GM21423 (cell line): ENCODE data around the gene CLK1.
"Not testable (repeated sequence)": the region's sequence is repeated elsewhere in the genome, so short reads cannot be mapped to it uniquely, and the experiment has no call there.

Source experiments
- ATAC-seq: cut with Tn5 transposase; IDR thresholded peaks from one replicate; pipeline ENCODE4 v1.9.1; 2021; ENCODE audit warnings: mild to moderate bottlenecking, moderate library complexity; ENCODE audit not compliant: unreplicated experiment

CLK1 gene

DNA sequence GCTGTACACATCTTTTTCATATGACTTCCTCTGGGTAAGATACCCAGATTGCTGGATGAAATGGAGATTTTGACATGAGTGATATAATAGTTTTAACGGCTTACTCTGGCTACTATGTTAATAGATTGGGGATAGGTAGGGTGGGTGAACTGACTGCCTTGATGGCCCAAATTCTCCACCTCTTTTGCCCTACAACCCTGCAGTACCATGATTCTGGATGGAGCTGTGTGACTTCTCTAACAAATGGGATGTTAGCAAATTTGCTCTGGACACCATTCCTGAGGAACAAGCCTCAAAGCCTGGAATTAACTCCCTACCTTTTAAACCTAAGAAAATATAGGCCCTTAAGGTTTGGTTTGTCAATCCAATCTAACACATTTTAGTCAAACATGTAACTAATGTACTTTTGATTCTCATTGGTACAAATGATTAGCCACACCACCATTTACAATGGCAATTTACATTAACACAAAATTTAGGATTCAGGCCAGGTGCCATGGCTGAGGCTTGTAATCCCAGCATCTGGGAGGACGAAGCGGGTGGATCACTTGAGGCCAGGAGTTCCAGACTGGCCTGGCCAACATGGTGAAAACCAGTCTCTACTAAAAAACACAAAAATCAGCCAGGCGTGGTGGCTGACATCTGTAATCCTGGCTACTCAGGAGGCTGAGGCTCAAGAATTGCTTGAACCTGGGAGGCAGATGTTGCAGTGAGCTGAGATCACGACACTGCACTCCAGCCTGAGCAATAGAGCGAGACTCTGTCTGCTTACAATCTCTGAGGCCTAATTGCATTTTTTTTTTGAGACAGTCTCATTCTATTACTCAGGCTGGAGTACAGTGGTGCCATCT is 12.8 kb downstream of the CLK1 start:
- no peak for ATAC-seq

DNA sequence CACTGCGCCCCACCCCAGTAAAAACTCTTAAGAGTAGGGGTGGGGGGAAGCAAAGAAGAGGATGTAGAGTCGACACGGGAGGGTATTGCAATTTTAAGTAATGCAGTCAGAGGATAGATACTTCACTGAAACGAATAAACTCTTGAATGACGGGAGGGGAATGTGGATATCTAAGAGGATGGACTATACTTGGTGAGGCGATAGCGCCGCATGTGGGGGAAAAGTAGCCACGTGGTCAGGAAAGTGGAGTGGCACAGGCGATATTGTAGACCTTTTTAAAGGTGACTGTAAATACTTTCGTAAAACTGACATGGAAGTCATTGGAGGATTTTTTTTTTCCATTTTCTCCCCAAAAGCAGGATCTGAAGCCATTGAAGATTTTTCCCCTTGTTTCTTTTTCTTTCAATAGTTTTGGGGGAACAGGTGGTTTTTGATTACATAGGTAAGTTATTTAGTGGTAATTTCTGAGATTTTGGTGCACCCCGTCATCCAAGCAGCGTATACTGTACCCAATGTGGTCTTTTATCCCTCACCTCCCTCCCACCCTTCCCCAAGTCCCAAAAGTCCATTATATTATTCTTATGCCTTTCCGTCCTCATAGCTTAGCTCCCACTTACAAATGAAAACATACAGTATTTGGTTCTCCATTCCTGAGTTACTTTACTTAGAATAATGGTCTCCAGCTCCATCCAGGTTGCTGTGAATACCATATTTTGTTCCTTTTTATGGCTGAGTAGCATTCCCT is 13.8 kb downstream of the CLK1 start:
- no peak for ATAC-seq

DNA sequence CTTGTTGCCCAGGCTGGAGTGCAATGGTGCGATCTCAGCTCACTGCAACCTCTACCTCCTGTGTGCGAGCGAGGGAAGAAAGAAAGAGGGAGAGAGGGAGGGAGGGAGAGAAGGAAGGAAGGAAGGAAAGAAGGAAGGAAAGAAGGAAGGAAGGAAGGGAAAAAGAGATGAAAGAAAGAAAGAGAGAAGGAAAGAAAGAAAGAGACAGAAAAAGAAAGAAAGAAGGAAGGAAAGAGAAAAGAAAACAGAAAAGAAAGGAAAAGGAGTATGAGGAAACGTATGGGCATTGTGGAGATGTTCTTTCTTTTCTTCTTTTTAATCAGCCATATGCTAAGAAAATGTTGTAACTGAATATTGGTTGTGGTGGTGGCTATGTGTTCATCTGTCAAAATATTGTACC is 16.5 kb downstream of the CLK1 start:
- ATAC-seq, result no peak

DNA sequence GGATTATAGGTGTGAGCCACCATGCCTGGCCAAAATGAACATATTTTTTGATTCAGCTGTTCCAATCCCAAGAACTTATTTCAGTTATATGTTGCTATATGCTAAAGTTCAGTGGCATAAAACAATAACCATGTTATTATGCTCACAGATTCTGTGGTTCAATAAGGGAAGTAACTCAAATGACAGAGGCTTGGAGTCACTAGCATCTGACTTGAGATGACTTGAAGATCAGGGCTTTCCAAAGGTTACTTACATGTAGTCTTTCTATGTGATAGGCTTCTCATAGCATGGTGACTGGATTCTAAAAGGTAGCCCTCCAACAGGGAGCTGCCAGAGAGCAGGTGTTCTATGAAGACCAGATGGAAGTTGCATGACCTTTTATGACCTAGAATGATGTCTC is 17.2 kb downstream of the CLK1 start:
- ATAC-seq, result no peak

DNA sequence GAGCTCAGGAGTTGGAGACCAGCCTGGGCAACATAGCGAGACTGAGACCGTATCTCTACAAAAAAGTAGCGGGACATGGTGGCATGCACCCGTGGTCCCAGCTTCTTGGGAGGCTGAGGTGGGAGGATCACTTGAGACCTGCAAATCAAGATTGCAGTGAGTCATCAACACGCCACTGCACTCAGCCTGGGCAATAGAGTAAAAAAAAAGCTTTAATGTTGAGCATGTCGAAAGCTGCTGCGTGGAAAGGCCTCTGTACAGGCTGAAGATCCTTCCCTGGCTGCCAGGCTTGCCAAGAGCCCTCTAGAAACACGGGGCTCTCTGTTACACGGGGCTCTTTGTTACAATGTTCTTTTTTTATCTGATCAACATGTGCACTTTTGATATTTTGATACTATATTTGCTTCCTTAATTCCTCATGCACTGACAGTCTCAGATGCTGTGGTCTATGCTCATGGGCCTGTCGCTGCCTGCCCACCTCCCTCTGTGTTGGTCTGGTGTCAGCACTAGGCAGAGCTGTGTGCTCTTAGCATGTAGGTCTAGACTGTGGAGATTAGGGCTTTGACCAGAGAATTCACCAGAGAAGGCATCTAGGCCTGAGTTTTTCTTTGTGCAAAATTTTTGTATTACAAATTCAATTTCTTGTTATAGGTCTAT is 18.7 kb downstream of the CLK1 start:
- no peak for ATAC-seq

DNA sequence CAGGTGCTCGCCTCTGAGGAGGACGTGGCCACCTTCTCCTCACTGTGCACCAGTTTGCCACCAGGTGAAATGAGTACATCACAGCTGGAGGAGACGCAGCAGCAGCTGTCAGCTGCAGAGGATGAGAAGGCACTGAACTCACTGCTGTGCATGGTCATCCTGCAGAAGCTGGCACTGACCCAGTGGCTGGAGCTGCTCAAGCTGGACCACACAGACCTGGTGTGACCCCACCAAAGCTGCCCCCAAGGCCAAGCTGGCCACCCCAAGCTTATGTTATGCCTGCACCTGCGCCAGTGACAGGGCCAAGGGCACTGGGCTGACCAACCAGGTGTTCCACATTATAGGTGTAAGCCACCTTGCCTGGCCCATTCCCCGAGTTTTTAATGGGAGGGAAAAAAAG is 19.3 kb downstream of the CLK1 start:
- ATAC-seq, result no peak

DNA sequence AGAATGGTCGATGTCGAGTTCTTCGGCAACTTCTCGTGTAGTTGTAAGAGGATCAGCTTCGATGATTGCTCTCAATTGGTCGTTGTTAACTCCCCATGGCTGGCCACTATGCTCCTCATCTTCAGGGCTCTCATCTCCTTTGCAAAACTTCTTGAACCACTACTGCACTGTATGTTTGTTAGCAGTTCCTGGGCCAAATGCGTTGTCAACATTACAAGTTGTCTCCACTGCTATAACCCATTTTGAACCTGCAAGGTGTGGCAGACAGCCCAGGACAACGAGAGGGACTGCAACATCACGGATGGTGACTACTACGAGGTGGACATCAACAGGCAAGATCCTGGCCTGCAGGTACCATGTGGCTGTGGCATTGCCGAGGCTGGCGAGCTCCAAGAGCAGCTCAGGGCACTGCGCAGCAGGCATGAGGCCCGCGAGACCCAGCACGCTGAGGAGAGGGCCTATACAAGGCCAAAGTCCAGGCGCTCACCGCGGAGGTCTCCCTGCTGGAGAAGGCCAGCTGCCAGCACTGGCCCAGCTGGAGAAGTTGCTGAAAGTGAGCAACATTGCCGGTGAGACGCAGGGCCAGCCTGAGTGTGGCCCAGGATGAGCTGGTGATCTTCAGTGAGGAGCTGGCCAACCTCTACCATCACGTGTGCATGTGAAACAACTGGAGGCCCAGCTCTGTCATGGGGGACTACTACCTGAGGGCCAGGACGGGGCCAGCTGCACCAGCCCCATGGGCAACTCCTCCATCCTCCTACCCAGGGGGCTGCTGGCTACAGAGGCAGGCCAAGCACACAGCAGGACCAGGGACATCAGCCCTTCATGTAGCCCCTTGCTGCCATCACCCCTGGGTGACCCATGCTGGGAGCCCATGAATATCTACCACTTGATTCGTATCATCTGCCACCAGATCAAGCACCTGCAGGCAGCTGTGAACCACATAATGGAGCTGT is 20.2 kb downstream of the CLK1 start:
- ATAC-seq, result no peak

DNA sequence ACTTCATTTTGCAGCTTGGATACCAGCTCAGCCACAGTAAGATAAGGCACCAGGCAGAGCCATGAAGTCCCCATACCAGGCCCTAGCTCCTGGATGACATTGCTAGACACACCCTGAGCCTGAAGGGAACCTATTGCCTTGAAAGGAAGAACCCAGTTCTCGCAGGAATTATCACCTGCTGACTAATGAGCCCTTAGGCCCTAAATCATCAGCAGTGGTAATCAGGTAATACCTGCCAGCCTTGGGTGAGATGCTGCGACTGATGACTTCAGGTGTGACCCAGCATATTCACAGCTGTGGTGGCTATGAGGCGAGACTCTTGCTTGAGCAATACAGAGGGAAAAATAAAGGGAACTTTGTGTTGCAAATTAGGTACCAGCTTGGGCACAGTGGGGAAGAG is 24.9 kb downstream of the CLK1 start:
- no peak for ATAC-seq

DNA sequence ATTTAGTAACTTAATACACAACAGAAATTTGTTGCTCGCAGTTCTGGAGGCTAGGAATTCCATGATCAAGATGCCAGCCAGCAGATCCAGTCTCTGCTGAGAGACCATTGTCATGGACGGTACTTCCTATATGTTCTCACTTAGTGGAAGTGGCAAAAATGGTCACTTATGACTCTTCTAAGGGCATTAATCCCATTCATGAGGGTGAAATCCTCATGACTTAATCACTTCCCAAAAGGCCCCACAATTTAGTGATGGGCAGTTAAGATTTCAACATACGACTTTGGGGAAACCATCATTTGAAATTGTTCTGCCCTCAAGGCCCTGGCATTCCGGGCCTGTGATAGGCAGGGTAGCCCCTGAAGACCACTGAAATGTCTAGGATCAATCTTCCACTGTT is 29.8 kb downstream of the CLK1 start:
- no peak for ATAC-seq

DNA sequence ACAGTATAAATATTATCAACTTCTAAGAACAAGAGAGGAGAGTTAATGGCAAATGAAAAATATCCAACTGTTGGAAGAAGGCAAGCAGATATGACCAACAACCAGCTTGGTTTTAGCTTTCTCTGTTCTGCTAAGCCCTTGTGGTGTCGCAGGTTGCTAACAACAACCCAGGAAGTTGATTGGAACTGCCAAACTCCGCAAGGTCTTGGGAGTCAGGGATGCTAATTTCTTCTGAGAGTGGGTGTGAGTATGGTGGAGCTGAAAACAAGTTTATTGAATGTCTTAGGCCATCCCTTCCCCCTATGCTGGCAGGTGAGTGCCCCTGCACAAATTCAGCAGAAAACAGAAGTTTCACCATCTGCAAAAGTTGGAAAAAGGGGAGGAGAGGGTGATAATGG is 35.2 kb downstream of the CLK1 start:
- ATAC-seq, result no peak

DNA sequence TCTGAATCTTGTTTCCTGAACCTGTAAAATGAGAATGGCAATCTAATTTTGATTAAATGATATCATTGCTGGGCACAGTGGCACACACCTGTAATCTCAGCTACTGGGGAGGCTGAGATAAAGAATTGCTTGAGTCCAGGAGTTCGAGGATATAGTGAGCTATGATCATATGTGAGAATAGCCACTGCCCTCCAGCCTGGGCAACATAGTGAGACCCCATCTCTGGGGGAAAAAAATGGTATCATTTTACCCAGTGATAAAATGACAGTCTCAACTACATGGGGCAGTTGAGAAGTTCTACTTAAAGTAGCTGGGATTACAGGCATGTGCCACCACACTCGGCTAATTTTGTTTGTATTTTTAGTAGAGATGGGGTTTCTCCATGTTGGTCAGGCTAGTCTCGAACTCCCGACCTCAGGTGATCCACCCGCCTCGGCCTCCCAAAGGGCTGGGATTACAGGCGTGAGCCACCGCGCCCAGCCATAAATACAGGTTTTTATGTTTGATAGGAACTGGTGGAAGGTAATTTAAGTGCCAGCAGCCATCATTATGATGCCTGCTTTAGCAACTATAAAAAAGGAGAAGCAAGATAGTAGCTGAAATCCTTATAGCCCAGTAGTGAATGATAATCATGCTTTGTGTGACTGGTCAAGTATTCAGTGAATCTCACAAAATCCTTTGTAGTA is 35.7 kb downstream of the CLK1 start:
- ATAC-seq, result no peak

DNA sequence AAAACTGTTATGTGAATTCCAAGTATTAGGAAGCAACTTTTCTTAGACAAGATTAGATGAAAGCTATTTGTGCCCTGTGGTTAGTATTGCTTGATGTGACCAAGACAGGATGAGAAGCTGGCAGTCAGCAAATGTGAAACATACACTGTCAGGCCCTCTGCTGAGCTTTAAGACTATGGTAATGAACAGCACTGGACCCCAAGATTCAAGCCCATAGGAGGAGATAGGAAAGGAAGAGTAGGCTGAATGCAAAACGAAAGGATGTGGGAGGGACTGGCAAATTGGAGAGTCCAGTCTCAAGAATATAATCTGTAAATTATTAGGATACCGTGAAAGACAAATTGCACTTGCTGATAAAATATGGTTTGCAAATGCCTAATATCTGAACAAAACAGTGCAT is 36.4 kb downstream of the CLK1 start:
- ATAC-seq, result no peak

DNA sequence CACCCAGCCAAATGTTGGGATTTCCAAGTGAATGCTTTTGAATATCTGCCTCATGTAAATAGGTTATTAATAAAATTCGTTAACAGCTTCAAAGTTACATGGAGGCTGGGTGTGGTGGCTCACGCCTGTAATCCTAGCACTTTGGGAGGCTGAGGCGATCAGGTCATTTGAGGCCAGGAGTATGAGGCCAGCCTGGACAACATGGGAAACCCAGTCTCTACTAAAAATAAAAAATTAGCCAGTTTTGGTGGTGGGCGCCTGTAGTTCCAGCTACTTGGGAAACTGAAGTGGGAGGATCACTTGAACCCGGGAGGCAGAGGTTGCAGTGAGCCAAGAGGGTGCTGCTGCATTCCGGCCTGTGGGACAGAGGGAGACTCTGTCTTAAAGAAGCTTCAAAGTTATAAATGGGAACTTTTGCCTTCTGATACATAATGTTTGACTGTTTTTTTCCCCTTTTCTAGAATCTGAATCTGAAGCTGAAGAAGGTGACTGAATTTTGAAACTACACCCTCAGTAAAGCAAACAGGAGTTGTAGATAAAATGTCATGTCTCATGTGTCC is 42.7 kb downstream of the CLK1 start:
- no peak for ATAC-seq

DNA sequence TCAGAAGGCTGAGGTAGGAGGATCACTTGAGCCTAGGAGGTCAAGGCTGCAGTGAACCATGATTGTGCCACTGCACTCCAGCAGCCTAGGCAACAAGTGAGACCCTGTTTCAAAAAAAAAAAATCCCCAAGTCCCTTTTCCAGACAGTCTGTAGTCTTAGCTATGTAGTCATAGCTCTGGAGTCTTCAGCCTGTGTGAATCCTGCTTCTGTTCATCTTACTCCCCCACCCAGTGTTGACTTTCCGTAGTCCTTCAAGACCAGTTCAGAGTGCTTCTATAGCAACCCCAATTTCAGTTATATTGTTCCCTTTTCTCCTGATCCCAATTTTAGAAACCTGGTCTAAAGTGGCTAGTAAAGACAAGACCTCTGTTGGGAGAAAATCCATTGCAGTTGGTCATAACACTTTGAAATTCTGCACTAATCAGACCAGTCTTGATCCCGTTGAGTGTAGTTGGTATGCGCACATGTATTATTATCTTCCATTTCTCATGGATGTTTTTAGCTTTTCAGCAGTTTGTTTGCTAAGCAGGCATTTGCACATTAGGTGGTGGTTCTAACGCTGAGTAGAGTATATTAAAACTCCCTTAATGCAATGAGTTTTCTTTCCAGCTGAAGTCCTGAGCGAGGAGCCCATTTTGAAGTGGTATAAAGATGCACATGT is 43.8 kb downstream of the CLK1 start:
- ATAC-seq, result no peak

DNA sequence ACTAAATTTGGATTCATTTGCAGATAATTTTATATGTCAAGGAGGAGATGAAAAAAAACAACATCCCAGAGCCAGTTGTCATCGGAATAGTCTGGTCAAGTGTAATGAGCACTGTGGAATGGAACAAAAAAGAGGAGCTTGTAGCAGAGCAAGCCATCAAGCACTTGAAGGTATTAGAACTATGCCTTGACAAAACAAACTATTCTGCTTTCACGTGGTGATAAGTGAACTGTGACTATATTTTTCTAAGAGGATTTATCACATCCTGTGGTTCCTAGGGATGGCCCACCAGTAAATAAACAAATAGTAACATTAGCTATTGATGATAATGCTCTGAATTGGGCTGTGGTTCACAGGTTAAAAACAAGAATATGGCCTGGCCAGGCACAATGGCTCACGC is 45.7 kb downstream of the CLK1 start:
- not testable (repeated sequence) for ATAC-seq

DNA sequence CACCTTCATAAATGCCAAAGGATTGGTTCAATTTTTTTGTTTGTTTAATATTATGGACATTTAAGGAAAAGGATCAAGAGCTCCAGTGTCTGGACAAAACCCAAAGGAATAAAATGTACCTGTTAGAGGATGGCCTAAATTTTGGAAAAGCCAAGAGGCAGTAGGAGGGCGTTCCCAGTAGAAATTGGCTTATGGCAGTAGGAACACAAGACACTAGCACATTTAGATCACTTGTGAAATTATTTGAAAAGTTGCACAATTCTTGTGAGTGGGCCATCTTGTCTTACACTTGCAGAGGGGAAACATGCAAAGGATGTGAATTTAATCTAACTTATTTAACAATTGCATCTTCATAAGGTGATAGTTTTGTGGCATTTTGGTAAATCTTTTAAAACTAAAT is 49.5 kb downstream of the CLK1 start:
- ATAC-seq, result no peak

DNA sequence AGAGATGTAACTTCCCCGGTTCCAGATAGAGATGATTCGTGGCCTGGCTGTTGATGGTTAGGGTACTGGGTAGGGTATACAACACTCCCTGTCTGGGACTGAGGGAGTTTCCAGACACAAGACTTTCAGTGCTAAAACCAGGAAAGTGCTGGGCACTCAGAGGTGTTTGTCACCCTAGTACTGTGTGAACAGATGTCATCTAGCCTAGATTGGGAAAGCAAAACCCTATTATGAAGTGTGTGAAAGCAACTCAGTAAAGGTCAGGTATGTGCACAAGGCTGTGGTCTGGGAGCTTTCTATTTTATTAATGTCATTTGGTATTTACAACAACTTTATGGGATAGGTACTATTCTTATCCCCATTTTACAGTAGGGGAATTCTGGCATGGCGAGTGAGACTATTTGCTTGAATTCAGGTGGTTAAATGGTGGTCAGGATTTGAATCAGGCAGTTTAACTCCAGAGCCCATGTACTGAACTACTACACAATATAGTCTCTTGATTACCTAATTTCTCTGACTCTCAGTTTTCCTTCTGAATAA is 50.1 kb downstream of the CLK1 start:
- no peak for ATAC-seq

DNA sequence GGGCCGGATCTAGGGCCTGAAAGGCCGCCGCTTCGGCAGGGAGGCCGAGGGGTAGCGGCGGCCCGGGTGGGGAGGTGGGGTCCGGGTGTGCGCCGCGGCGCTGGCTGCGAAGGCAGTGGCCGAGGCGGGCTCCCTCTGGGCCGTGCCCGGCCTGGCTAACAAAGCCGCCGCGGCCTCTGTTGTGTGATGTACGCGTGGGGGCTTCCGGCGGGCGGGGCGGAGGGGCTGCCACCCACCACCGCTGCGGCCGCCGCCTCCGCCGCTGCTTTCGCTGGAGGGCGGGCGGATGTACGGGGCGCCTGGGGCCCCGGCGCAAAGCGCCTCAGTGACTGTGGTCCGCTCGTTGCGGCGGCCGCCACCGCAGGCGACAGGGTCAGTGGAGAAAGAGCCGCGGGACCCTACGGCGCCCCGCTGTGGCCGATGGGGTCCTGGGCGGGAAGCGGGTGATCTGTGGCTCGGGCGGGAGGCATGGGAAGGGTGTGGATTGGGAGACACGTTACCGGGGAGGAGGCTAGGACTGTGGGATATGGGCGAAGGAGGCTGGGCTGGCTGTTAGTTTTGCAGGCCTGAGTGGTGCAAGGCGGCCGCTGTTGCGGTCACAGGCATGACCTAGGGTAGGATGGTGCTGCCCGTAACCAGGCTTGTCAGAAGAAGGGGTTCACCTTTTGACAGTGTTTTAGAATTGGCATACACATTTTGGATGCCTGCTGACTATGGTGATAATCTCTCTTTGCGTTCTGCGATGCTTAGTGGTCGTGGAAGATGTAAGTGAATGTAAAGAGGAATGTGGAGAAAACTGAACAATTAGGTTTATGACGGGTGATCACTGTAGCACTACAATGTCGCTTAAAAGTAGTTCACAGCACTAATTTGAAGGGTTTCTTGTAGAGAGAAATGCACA is 52.1 kb downstream of the CLK1 start:
- ATAC-seq, result peak; percentile 36
